Trophoblast cell (in vitro differentiated cells and primary cell): ENCODE data around the gene CADPS2.
A peak's percentile ranks its signal among the peaks of the same experiment; 100 is the strongest.

Experiments used
- DNase-seq, 2 donors: peaks; one replicate each; pipeline ENCODE4 v3.0.0-alpha.2; 2016
- H2AFZ ChIP-seq: 2 replicates; pipeline ENCODE4 v1.6.1; 2013; ENCODE audit warnings: low read length, moderate library complexity, mild to moderate bottlenecking; ENCODE audit not compliant: insufficient read depth, poor library complexity
- H2AK5ac ChIP-seq: 2 replicates; pipeline ENCODE4 v1.6.1; 2013; ENCODE audit warnings: mild to moderate bottlenecking, low read length
- H2BK120ac ChIP-seq: 2 replicates; pipeline ENCODE4 v1.6.1; 2013; ENCODE audit warnings: low read length, mild to moderate bottlenecking, moderate library complexity; ENCODE audit not compliant: insufficient read depth, poor library complexity
- H2BK12ac ChIP-seq: 2 replicates; pipeline ENCODE4 v1.6.1; 2013; ENCODE audit warnings: mild to moderate bottlenecking, low read length, moderate library complexity
- H2BK5ac ChIP-seq: 2 replicates; pipeline ENCODE4 v1.6.1; 2013; ENCODE audit warnings: low read length, low read depth, moderate library complexity, mild to moderate bottlenecking; ENCODE audit not compliant: poor library complexity
- H3K14ac ChIP-seq: 2 replicates; pipeline ENCODE4 v1.6.1; 2013; ENCODE audit warnings: mild to moderate bottlenecking, low read length
- H3K18ac ChIP-seq: 2 replicates; pipeline ENCODE4 v1.6.1; 2013; ENCODE audit warnings: mild to moderate bottlenecking, low read length
- H3K23ac ChIP-seq: 2 replicates; pipeline ENCODE4 v1.6.1; 2013; ENCODE audit warnings: low read length
- H3K27ac ChIP-seq: 2 replicates; pipeline ENCODE4 v1.5.1; 2013; ENCODE audit warnings: low read depth, mild to moderate bottlenecking, inconsistent platforms, low read length, moderate library complexity
- H3K27me3 ChIP-seq: 2 replicates; pipeline ENCODE4 v1.6.1; 2013; ENCODE audit warnings: inconsistent platforms, mild to moderate bottlenecking, low read length, moderate library complexity; ENCODE audit not compliant: insufficient read depth
- H3K36me3 ChIP-seq, 2 experiments: 1 replicate in 1 of 2; 2 replicates in 1 of 2; pipeline ENCODE4 v1.6.1; 2013; ENCODE audit warnings: low read length in 2 of 2, mild to moderate bottlenecking in 2 of 2, moderate library complexity in 1 of 2; ENCODE audit not compliant: insufficient read depth in 2 of 2, control insufficient read depth in 1 of 2
- H3K4ac ChIP-seq: 2 replicates; pipeline ENCODE4 v1.6.1; 2013; ENCODE audit warnings: low read depth, mild to moderate bottlenecking, low read length, moderate library complexity
- H3K4me1 ChIP-seq, 2 experiments: 1 replicate in 1 of 2; 2 replicates in 1 of 2; pipeline ENCODE4 v1.6.1; 2013; ENCODE audit warnings: low read length in 2 of 2, mild to moderate bottlenecking in 2 of 2, moderate library complexity in 1 of 2; ENCODE audit not compliant: insufficient read depth in 2 of 2, control insufficient read depth in 1 of 2
- H3K4me2 ChIP-seq: 2 replicates; pipeline ENCODE4 v1.6.1; 2013; ENCODE audit warnings: inconsistent platforms, mild to moderate bottlenecking, low read length, moderate library complexity
- H3K4me3 ChIP-seq: 2 replicates; pipeline ENCODE4 v1.5.1; 2013; ENCODE audit warnings: mild to moderate bottlenecking, low read depth, low read length, inconsistent platforms
- H3K79me1 ChIP-seq: one replicate; pipeline ENCODE4 v1.6.1; 2013; ENCODE audit warnings: low read length
- H3K79me2 ChIP-seq: 2 replicates; pipeline ENCODE4 v1.6.1; 2013; ENCODE audit warnings: low read length, mild to moderate bottlenecking; ENCODE audit not compliant: control insufficient read depth, insufficient read depth, poor library complexity
- H3K9ac ChIP-seq: 2 replicates; pipeline ENCODE4 v1.6.1; 2013; ENCODE audit warnings: mild to moderate bottlenecking, low read length
- H3K9me3 ChIP-seq: 2 replicates; pipeline ENCODE4 v1.6.1; 2013; ENCODE audit warnings: low read depth, mild to moderate bottlenecking, control low read depth, inconsistent platforms, low read length; ENCODE audit not compliant: insufficient read depth
- H4K12ac ChIP-seq: 2 replicates; pipeline ENCODE4 v1.6.1; 2013; ENCODE audit warnings: low read depth, mild to moderate bottlenecking, low read length, moderate library complexity
- H4K8ac ChIP-seq: 2 replicates; pipeline ENCODE4 v1.6.1; 2013; ENCODE audit warnings: low read depth, mild to moderate bottlenecking, low read length, moderate library complexity
- H4K91ac ChIP-seq: one replicate; pipeline ENCODE4 v1.6.1; 2013; ENCODE audit warnings: low read depth, mild to moderate bottlenecking, low read length, moderate library complexity
- WGBS: extraction: QIAGEN DNeasy Blood & Tissue Kit; methylation state at CpG from one replicate; pipeline ENCODE4 v1.1.7; 2013; ENCODE audit warnings: missing lambda C conversion rate; ENCODE audit not compliant: insufficient read length, insufficient coverage; ENCODE audit errors: extremely low coverage; 5-methylcytosine and 5-hydroxymethylcytosine counted together

CADPS2 gene

GRCh38 chr7:122727354-122727753, 158.9 kb downstream of the CADPS2 start:
- no peak overlapping the region for H3K27ac ChIP-seq
- H3K27me3 ChIP-seq, result no peaks in the 10 kb centered on the region
- no peak overlapping the region for H3K4me2 ChIP-seq
- H4K12ac ChIP-seq, result no peak overlapping the region
- no peak overlapping the region for H2BK120ac ChIP-seq
- H3K23ac ChIP-seq, result no peak overlapping the region
- H3K4me3 ChIP-seq, result no peak overlapping the region
- H3K79me1 ChIP-seq, result no peaks in the 10 kb centered on the region
- H4K91ac ChIP-seq, result no peak overlapping the region
- no peak overlapping the region for H2AFZ ChIP-seq
- H2AK5ac ChIP-seq, result no peak overlapping the region
- H3K14ac ChIP-seq, result no peak overlapping the region
- H3K79me2 ChIP-seq, result no peaks in the 10 kb centered on the region
- H2BK5ac ChIP-seq, result no peak overlapping the region
- DNase-seq, result peak in 1 of 2 donors; percentile 26
- no peak overlapping the region for H4K8ac ChIP-seq
- no peak overlapping the region for H3K4ac ChIP-seq
- no peaks in the 10 kb centered on the region for H3K36me3 ChIP-seq
- H3K9me3 ChIP-seq, result no peaks in the 10 kb centered on the region
- H3K4me1 ChIP-seq, result no peaks in the 10 kb centered on the region
- no peak overlapping the region for H2BK12ac ChIP-seq
- no peak overlapping the region for H3K18ac ChIP-seq
- no peak overlapping the region for H3K9ac ChIP-seq

DNA sequence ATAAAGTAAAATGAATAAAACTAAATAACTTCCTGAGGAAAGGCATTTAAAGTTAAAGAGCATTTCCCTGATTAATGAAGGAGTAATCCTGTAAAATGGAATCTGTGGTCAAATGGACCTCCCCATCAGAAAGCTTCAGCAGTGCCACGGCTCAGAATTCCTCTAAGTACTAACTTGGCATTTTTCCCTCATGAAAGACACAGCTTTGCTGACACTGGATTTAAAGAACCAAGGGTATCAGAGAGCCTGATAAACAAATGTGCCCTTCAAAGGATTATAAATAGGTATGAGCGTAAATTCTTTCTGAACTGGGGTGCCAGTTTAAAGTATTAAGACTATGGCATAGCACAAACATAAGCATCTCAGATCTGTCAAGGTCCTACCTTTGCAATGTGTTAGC, 159.4 kb downstream of the CADPS2 start:
- H4K8ac ChIP-seq, result no peak overlapping the region
- H2BK5ac ChIP-seq, result no peak overlapping the region
- H3K9me3 ChIP-seq, result no peaks in the 10 kb centered on the region
- no peak for DNase-seq
- H3K36me3 ChIP-seq, result no peaks in the 10 kb centered on the region
- H3K27me3 ChIP-seq, result no peaks in the 10 kb centered on the region
- no peak overlapping the region for H3K4me3 ChIP-seq
- no peak overlapping the region for H3K4ac ChIP-seq
- no CpG with 5 or more reads among the region's 2 CpGs for WGBS
- no peaks in the 10 kb centered on the region for H3K79me2 ChIP-seq
- H3K9ac ChIP-seq, result no peak overlapping the region
- H3K4me2 ChIP-seq, result no peak overlapping the region
- H4K91ac ChIP-seq, result no peak overlapping the region
- H3K79me1 ChIP-seq, result no peaks in the 10 kb centered on the region
- no peak overlapping the region for H2BK120ac ChIP-seq
- no peak overlapping the region for H3K23ac ChIP-seq
- no peak overlapping the region for H3K14ac ChIP-seq
- no peak overlapping the region for H3K18ac ChIP-seq
- H2BK12ac ChIP-seq, result no peak overlapping the region
- no peak overlapping the region for H3K27ac ChIP-seq
- no peak overlapping the region for H2AK5ac ChIP-seq
- H3K4me1 ChIP-seq, result no peaks in the 10 kb centered on the region
- no peak overlapping the region for H2AFZ ChIP-seq
- no peak overlapping the region for H4K12ac ChIP-seq

DNA sequence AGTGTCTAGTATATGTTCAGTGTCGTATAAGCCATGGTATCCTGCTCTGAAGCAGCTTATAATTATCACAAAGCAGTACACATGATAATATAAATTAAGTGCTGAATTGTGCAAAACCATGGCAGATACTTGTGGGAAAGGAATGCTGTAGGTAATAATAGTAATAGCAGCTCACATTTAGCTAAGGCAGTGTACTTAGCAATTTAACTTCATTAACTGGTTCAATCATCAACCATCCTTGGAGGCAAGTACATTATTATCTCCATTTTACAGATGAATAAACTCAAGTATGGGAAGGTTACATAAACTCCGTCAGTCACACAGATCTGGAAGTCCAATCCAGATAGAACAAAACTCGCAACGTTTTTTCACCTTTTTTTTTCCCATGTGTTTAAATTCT, 161.9 kb downstream of the CADPS2 start:
- no peaks in the 10 kb centered on the region for H3K9me3 ChIP-seq
- no peak overlapping the region for H3K23ac ChIP-seq
- no peaks in the 10 kb centered on the region for H3K36me3 ChIP-seq
- no peak overlapping the region for H3K4me2 ChIP-seq
- no peak overlapping the region for H4K8ac ChIP-seq
- H2BK12ac ChIP-seq, result no peak overlapping the region
- no peak for DNase-seq
- H3K14ac ChIP-seq, result no peak overlapping the region
- H4K12ac ChIP-seq, result no peak overlapping the region
- no peak overlapping the region for H2AFZ ChIP-seq
- no peak overlapping the region for H3K27ac ChIP-seq
- no peaks in the 10 kb centered on the region for H3K79me1 ChIP-seq
- H3K79me2 ChIP-seq, result no peaks in the 10 kb centered on the region
- H3K4me1 ChIP-seq, result no peaks in the 10 kb centered on the region
- H4K91ac ChIP-seq, result no peak overlapping the region
- no peak overlapping the region for H3K4ac ChIP-seq
- no peak overlapping the region for H2BK5ac ChIP-seq
- no peak overlapping the region for H2AK5ac ChIP-seq
- no peak overlapping the region for H2BK120ac ChIP-seq
- WGBS, result no CpG with 5 or more reads among the region's 4 CpGs
- no peak overlapping the region for H3K18ac ChIP-seq
- no peaks in the 10 kb centered on the region for H3K27me3 ChIP-seq
- no peak overlapping the region for H3K4me3 ChIP-seq
- H3K9ac ChIP-seq, result no peak overlapping the region

- H3K4me2 ChIP-seq, result no peak overlapping the region
- H3K9ac ChIP-seq, result no peak overlapping the region
- no peaks in the 10 kb centered on the region for H3K79me1 ChIP-seq
- H3K4ac ChIP-seq, result no peak overlapping the region
- no peak overlapping the region for H2BK5ac ChIP-seq
- no peaks in the 10 kb centered on the region for H3K36me3 ChIP-seq
- DNase-seq, result no peak
- H2AFZ ChIP-seq, result no peak overlapping the region
- no peak overlapping the region for H3K4me3 ChIP-seq
- no peak overlapping the region for H2AK5ac ChIP-seq
- no peak overlapping the region for H4K91ac ChIP-seq
- no peak overlapping the region for H4K8ac ChIP-seq
- WGBS, result no CpG with 5 or more reads among the region's 4 CpGs
- no peak overlapping the region for H4K12ac ChIP-seq
- H3K14ac ChIP-seq, result no peak overlapping the region
- H3K79me2 ChIP-seq, result no peaks in the 10 kb centered on the region
- no peak overlapping the region for H2BK120ac ChIP-seq
- H3K23ac ChIP-seq, result no peak overlapping the region
- H3K27ac ChIP-seq, result no peak overlapping the region
- no peaks in the 10 kb centered on the region for H3K27me3 ChIP-seq
- H3K18ac ChIP-seq, result no peak overlapping the region
- H2BK12ac ChIP-seq, result no peak overlapping the region
- no peaks in the 10 kb centered on the region for H3K4me1 ChIP-seq
- H3K9me3 ChIP-seq, result no peaks in the 10 kb centered on the region
Measured at GRCh38 chr7:122719010-122719578, 167.2 kb downstream of the CADPS2 start.
